Thyroid gland (tissue), 4 donors: ENCODE results near the gene MORC2. TPM values are rescaled to one million over a fixed set of nuclear protein-coding genes. Genes with fewer than 3 reads are reported as not detected.

ENCODE experiments used
- DNase-seq, 2 donors: peaks; one replicate each; pipeline ENCODE4 v3.0.0-alpha.2; 2019
- H3K27ac ChIP-seq, 3 donors: fragments of 200-600 bp; sonication (generic); 1 replicate in 2 of 3; 2 replicates in 1 of 3; pipeline ENCODE4 v1.5.1; 2016 to 2019; ENCODE audit warnings: mild to moderate bottlenecking in 1 of 3, moderate library complexity in 1 of 3
- H3K27me3 ChIP-seq: fragments of 200-600 bp; sonication (generic); one replicate; pipeline ENCODE4 v1.5.1; 2019
- H3K36me3 ChIP-seq, 2 donors: fragments of 200-600 bp; sonication (generic); one replicate each; pipeline ENCODE4 v1.5.1; 2016 to 2019
- H3K4me1 ChIP-seq, 2 donors: fragments of 200-600 bp; sonication (generic); one replicate each; pipeline ENCODE4 v1.5.1; 2017 to 2019
- H3K4me3 ChIP-seq, 3 donors: fragments of 200-600 bp; sonication (generic); replicated peaks in 1 of 3; 1 replicate in 2 of 3; 2 replicates in 1 of 3; pipeline ENCODE4 v1.5.1; 2016; ENCODE audit warnings: mild to moderate bottlenecking in 1 of 3
- H3K9me3 ChIP-seq: fragments of 200-600 bp; sonication (generic); one replicate; pipeline ENCODE4 v1.5.1; 2017
- POLR2A ChIP-seq, 2 donors: fragments of 450-650 bp; IDR thresholded peaks; one replicate each; pipeline ENCODE4 v1.6.1; 2017; ENCODE audit warnings: antibody characterized with exemption in 2 of 2, mild to moderate bottlenecking in 2 of 2, moderate library complexity in 1 of 2
- WGBS, 2 donors: methylation state at CpG; one replicate each; pipeline ENCODE4 v1.1.5; 2017; 5-methylcytosine and 5-hydroxymethylcytosine counted together
- intact Hi-C: fragments of 100-400 bp; cut with DNase I; formaldehyde crosslinking; loops from one replicate; pipeline ENCODE4 v1.15.1; 2023
- total RNA-seq, 4 donors: library from RNA; depleted of rRNA; stranded (reverse); fragments of >200 nt; gene quantifications; one replicate each; pipeline ENCODE4 v1.2.3, GENCODE V29; 2016
- TF ChIP-seq, protein P1 (sequence below), 6 experiments: fragments of 200-600 bp in 3 of 6; fragments of 450-650 bp in 3 of 6; sonication (generic) in 3 of 6; IDR thresholded peaks; one replicate each; pipeline ENCODE4 v1.5.1; 2016 to 2019; ENCODE audit warnings: antibody characterized with exemption in 6 of 6, mild to moderate bottlenecking in 2 of 6, inconsistent platforms in 1 of 6, moderate library complexity in 1 of 6

The MORC2 gene
- total RNA-seq, 4 donors from 2014 or later = 14.9 to 32.8 (median 24.6) TPM

DNA sequence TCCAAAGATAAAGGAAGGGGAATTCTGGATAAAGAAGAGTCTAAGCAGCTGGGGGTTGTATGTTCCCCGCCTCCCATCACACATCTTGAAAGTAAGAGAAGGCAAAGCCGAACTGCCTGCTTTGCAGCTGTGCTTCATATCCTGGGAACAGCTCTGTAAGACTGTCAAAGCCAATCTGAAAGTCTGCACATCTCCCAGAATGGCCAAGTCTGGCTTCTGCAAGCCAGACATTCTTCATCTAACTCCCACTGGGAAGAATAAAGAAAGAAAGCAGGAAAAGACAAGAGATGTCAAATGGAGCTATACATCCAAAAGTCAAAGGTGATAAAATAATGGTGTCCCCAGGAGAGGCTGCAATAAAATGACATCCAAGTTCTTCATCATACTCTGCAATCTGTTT, 15.4 kb downstream of the MORC2 start:
- H3K9me3 ChIP-seq = no peaks in the 10 kb centered on the region
- H3K36me3 ChIP-seq = peaks cover 17 to 22% of the 10 kb centered on the region in 2 donors
- TF ChIP-seq, protein P1, sequence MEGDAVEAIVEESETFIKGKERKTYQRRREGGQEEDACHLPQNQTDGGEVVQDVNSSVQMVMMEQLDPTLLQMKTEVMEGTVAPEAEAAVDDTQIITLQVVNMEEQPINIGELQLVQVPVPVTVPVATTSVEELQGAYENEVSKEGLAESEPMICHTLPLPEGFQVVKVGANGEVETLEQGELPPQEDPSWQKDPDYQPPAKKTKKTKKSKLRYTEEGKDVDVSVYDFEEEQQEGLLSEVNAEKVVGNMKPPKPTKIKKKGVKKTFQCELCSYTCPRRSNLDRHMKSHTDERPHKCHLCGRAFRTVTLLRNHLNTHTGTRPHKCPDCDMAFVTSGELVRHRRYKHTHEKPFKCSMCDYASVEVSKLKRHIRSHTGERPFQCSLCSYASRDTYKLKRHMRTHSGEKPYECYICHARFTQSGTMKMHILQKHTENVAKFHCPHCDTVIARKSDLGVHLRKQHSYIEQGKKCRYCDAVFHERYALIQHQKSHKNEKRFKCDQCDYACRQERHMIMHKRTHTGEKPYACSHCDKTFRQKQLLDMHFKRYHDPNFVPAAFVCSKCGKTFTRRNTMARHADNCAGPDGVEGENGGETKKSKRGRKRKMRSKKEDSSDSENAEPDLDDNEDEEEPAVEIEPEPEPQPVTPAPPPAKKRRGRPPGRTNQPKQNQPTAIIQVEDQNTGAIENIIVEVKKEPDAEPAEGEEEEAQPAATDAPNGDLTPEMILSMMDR (IDR thresholded peaks at IDR 0.05) = no peak
- no peak for TF ChIP-seq POLR2A (IDR thresholded peaks at IDR 0.05)
- intact Hi-C loops = no loop called here
- DNase-seq = no peak
- no peaks in the 10 kb centered on the region for H3K27me3 ChIP-seq
- H3K27ac ChIP-seq = no peak overlapping the region
- 90 to 91% methylated on average over 2 of the region's 2 CpGs for WGBS, 2 donors
- peaks cover 12 to 16% of the 10 kb centered on the region in 2 donors for H3K4me1 ChIP-seq
- no peak overlapping the region for H3K4me3 ChIP-seq

DNA sequence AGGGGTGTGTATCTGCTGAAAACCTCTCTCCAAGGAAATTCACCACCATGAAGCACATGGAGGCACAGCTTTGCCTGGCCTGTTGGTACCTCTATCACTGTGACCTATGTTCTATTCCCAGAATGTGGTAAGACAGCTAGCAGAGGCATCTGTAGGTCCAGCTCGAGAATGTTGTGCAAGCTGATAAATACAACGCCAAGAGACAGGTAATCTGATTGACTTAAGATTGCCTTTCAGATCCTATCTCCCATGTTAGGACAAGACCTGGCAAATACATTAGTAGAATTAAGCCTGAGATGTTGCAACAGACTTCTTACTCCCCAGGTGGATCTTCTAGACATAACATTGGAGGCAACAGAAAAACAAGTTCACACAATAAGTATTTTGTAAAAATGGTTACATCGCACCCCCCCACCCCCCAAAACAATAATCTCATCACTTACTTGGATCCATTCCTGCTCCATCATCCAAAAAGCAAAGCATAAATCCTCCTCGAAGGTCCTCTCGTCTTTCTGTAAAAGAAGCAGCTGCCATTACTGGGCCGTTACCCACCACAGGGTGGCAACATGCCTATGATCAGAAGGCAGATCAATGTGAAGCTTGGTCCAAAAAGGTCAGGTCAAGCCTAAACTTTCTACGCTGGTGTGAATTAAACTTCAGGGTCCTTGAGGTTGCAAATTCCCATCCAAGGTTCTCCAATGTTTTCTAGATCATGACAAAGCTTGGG, 18.5 kb downstream of the MORC2 start:
- no peak for TF ChIP-seq POLR2A (IDR thresholded peaks at IDR 0.05)
- TF ChIP-seq, protein P1 (IDR thresholded peaks at IDR 0.05) = no peak
- intact Hi-C loops = loop anchor here (5.0 kb wide), 1 partner anchor 137 kb away; no protein-coding TSS in a partner anchor
- Histone ChIP-seq H3K27ac (no peak overlapping the region), H3K9me3 (no peaks in the 10 kb centered on the region), H3K4me3 (no peak overlapping the region), H3K4me1 (peaks cover 17 to 31% of the 10 kb centered on the region in 2 donors), H3K36me3 (peaks cover 31 to 38% of the 10 kb centered on the region in 2 donors), H3K27me3 (no peaks in the 10 kb centered on the region)
- WGBS, 2 donors = 90 to 92% methylated on average over 7 of the region's 7 CpGs
- no peak for DNase-seq

- intact Hi-C loops = loop anchor here (5.0 kb wide), 1 partner anchor 138 kb away; no protein-coding TSS in a partner anchor
- no peaks in the 10 kb centered on the region for H3K9me3 ChIP-seq
- H3K4me1 ChIP-seq = peaks cover 17 to 31% of the 10 kb centered on the region in 2 donors
- 82 to 83% methylated on average over 3 of the region's 3 CpGs for WGBS, 2 donors
- H3K4me3 ChIP-seq = no peak overlapping the region
- peaks cover 43 to 50% of the 10 kb centered on the region in 2 donors for H3K36me3 ChIP-seq
- no peaks in the 10 kb centered on the region for H3K27me3 ChIP-seq
- no peak overlapping the region for H3K27ac ChIP-seq
- TF ChIP-seq, protein P1 (IDR thresholded peaks at IDR 0.05) = no peak
- no peak for TF ChIP-seq POLR2A (IDR thresholded peaks at IDR 0.05)
- DNase-seq = no peak
Observed at GRCh38 chr22:30948930-30949342, 19.6 kb downstream of the MORC2 start.

GRCh38 chr22:30947816-30948454, 20.6 kb downstream of the MORC2 start:
- peak overlapping the region in 1 of 3 donors; percentile 38 for H3K27ac ChIP-seq
- DNase-seq = no peak
- no peak overlapping the region for H3K4me3 ChIP-seq
- peaks cover 53 to 60% of the 10 kb centered on the region in 2 donors for H3K36me3 ChIP-seq
- no peaks in the 10 kb centered on the region for H3K27me3 ChIP-seq
- peaks cover 17 to 31% of the 10 kb centered on the region in 2 donors for H3K4me1 ChIP-seq
- H3K9me3 ChIP-seq = no peaks in the 10 kb centered on the region
- no peak for TF ChIP-seq POLR2A (IDR thresholded peaks at IDR 0.05)
- TF ChIP-seq, protein P1 (IDR thresholded peaks at IDR 0.05) = peak in 4 of 6 experiments; percentile 41 to 77 (median 60)
- 32 to 41% methylated on average over 2 of the region's 2 CpGs for WGBS, 2 donors
- intact Hi-C loops = loop anchor here (5.0 kb wide), 1 partner anchor 139 kb away; no protein-coding TSS in a partner anchor
